GM21737 (cell line): Measurements from ENCODE around the gene DNASE1L2.

Experiments used
- ATAC-seq: cut with Tn5 transposase; IDR thresholded peaks from one replicate; pipeline ENCODE4 v1.9.1; 2021; ENCODE audit warnings: mild to moderate bottlenecking, moderate library complexity; ENCODE audit not compliant: unreplicated experiment

The DNASE1L2 gene

GRCh38 chr16:2223221-2223941 lies 12.9 kb upstream of the DNASE1L2 start, which contains the start of gene E4F1:
Gene E4F1 (plus strand): TSS chr16:2223591. CDS start chr16:2223614, 23 bp downstream.
- peak; percentile 95 for ATAC-seq

DNA sequence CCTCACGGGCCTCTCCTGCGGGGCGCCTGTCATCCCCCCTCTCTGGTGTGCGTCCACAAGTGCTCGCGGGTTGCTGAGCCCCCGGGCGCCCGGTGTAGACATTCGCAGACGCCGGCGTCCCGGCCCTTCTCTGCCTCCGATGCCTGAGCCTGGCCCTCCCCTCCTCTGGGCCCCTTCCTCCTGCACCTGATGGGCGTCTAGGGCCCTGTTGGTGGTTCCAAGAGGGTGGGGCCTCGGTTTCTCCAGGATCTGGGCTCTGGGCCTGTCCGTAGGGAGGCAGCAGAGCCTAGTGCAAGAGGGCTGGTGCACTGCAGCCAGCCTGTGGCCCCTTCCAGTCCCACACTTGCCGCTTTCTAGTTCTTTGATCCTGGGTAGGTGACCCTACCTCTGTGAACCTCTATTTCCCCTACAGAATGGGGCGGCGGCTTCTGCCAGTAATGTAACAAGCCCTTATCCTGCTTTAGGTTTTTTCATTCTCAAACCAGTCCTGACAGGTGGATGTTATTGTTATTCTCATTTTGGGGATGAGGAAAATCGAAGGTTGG lies 12.2 kb upstream of the DNASE1L2 start:
- ATAC-seq, result peak; percentile 13

DNA sequence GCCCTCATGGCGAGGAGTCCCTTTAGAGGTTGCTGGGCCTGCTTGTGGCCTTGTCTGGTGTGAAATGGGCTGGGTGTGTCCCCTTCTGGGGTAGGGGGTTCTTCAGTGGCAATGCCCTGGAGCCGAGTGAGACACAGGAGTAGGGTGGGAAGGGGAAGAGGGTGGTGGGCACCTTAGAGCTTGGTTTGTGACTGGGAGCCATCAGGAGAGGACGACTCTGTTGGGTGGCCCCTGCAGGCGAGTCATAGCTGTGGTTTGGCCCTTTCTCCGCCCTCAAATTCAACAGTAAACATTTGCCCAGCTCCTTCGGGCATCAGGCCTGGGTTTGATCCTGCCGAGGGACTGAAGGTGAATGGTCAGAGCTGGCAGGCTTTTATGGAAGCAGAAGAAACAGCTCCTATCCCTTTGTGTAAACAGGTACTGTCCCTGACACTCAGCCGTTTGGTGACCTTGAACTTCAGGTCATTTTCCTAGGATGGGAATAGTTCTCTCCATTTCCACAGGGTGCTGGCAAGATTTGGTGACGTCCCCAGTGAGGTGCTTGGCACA lies 9.9 kb upstream of the DNASE1L2 start:
- no peak for ATAC-seq

DNA sequence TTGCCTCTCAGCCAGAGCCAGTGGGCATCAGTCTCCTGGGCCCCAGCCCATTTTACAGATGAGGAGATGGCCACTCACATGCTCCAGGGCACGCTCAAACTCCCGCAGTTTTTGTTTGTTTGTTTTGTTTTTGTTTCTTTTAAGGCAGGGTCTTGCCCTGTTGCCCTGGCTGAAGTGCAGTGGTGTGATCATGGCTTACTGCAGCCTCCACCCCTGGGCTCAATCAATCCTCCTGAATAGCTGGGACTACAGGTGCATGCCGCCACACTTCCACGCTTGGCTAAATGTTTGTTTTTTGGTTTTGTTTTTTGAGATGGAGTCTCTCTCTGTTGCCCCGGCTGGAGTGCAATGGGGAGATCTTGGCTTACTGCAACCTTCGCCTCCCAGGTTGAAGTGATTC lies 9.3 kb upstream of the DNASE1L2 start:
- ATAC-seq, result no peak

- no peak for ATAC-seq
Observed at GRCh38 chr16:2228161-2228824, 8.0 kb upstream of the DNASE1L2 start.

GRCh38 chr16:2229091-2229490 lies 7.2 kb upstream of the DNASE1L2 start:
- no peak for ATAC-seq

- ATAC-seq, result no peak
Observed at GRCh38 chr16:2229632-2230250, 6.5 kb upstream of the DNASE1L2 start.

DNA sequence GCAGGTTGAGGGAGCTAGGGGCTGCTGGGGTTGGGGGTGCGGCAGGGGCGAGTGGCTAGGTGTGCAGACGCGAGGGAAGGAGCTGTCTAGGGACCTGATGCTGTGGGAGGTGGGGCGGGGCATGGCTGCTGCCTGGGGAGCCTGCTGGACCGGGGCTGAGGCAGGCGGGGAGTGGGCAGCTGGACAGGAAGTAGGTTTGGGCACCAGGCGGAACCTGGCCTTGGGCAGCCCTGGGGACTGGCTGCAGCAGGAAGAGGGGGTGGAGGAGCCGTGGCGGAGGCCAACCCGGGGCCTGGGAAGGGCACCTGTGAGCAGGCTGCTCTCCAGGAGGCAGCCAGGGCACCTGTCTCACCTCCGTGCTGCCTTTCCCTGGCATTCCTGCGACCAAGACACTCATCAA lies 5.9 kb upstream of the DNASE1L2 start:
- ATAC-seq, result no peak

DNA sequence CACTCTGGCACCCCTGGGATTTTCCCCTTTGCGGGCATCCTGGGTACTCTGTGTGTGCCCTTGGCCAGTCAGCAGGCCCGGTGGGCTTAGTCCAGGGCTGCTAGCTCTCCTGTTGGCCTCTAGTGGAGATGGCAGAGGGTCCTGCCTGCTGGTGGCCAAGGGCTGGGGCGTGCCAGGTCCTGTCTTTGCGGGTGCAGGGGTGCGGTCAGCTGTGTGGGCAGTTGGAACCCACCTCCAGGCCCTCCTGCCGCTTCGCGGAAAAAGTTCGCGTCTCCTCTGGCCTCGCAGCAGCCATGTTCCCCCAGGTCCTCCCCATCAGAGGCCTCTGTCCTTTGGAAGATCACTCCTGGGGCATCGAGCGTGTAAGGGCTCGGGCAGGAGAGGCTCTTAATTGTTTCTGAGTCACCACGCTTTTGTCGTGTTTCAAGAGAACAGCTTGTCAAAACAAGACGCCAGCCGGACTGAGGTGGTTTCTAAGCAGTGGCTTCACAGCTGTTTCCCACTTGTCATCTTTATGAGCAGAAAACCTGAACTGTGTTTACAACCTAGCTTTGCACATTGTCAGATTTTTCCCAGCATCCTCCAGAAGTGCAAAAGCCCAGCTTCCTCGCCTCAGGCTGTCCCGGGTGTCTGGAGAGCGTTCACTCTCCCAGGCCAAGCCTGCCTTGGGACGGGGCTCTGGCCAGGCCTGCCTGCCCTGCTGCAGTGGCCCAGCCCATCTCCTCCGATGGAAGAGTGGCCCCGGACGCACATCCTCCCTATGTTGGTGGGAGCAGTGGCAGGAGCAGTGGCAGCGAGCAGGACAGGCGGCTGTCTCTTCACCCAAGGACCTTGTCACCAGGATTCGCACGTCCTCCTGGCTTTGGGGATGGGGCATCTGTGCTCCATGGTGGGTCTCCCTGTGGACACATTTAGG lies 5.0 kb upstream of the DNASE1L2 start:
- ATAC-seq, result no peak

DNA sequence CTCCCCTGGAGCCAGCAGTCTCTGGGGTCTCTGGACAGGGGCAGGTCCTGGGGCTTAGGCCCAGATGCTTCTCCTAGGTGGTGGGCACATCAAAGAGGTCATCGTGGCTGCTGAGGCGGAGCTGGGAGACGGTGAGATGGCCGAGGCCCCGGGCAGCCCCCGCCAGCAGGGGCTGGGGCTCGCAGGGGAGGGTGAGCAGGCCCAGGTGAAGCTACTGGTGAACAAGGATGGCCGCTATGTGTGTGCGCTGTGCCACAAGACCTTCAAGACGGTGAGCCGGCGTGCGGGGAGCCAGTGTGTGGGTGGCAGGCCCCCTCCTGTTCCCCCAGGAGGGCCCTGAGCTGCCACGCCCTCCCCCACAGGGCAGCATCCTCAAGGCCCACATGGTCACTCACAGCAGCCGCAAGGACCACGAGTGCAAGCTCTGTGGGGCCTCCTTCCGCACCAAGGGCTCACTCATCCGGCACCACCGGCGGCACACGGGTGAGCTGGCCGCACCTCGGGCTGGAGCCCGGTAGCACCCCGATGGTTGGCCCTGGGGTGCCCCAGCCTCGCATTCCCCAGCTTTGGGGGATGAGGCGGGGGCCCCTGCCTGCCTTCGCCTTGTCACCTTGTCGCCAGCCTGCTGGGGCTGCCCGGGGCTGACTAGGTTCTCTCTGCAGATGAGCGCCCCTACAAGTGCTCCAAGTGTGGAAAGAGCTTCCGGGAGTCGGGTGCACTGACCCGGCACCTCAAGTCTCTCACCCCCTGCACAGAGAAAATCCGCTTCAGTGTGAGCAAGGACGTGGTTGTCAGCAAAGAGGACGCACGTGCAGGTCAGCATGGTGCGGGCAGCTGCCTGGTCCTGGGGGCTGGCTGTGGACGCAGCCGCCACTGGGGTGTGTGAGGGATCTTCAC lies 3.9 kb upstream of the DNASE1L2 start:
- ATAC-seq, result no peak

DNA sequence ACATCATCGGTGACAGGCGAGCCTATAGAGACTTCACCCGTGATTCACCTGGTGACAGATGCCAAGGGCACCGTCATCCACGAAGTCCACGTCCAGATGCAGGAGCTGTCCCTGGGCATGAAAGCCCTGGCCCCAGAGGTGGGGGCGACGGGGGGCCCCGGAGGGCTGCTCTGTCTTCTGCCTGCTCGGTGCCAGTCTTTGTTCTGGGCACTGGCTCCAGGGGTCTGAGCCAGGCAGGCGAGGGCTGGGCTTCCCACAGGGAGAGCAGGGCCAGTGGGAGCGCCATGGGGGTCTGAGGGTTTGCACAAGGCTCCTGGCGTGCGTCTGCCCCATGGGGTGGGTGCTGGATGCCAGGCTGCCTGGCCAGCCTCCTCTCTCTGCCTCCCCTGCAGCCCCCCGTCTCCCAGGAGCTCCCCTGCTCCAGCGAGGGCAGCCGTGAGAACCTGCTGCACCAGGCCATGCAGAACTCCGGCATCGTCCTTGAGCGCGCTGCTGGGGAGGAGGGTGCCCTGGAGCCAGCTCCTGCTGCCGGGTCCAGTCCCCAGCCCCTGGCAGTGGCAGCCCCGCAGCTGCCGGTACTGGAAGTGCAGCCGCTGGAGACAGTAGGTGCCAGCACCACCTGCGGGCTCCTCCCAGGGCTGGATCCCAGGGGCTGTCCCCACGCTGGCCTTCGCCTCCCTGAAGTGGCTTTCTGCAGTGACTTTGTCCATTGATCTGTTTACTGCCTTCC lies 3.0 kb upstream of the DNASE1L2 start:
- no peak for ATAC-seq

- no peak for ATAC-seq
Observed at GRCh38 chr16:2233872-2234812, 2.1 kb upstream of the DNASE1L2 start.

DNA sequence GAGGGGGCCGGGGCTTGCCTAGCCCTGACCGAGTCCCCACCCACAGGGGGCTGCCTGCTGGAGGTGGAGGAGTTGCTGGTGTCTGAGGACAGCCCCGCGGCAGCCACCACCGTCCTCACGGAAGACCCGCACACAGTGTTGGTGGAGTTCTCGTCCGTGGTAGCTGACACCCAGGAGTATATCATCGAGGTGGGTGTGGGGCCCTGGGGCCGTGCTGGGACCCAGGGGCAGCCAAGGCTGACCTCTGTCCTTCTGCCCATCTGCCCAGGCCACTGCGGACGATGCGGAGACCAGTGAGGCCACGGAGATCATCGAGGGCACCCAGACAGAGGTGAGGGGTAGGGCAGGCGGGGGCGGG lies 1.5 kb upstream of the DNASE1L2 start:
- ATAC-seq, result no peak

GRCh38 chr16:2235234-2235651 lies 1.0 kb upstream of the DNASE1L2 start:
- no peak for ATAC-seq

- no peak for ATAC-seq
Observed at GRCh38 chr16:2235695-2236336, 428 bp upstream of the DNASE1L2 start.

DNA sequence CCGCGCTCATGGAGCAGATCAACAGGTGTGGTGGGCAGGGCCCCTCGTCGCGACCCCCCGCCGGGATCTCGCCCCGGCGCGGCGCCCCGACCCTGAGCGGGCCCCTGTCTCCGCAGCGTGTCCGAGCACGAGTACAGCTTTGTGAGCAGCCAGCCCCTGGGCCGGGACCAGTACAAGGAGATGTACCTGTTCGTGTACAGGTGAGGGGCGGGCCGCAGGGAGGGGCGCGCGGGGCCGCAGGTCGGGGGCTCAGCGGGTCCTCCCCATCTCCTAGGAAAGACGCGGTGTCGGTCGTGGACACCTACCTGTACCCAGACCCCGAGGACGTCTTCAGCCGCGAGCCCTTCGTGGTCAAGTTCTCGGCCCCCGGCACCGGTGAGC lies 848 bp downstream of the DNASE1L2 start:
- no peak for ATAC-seq

GRCh38 chr16:2237493-2238149 lies 1.4 kb downstream of the DNASE1L2 start:
- ATAC-seq, result no peak
